Activated CD8-positive, alpha-beta memory T cell treated with anti-CD3 and anti-CD28 coated beads, Interleukin-2, amount 50 U/mL, for 1 hour (primary cell): ENCODE results near the gene FBXL7.

Experiments used
- DNase-seq: peaks from one replicate; pipeline ENCODE4 v3.0.0-alpha.2; 2020; ENCODE audit errors: extremely low read depth

The FBXL7 gene

DNA sequence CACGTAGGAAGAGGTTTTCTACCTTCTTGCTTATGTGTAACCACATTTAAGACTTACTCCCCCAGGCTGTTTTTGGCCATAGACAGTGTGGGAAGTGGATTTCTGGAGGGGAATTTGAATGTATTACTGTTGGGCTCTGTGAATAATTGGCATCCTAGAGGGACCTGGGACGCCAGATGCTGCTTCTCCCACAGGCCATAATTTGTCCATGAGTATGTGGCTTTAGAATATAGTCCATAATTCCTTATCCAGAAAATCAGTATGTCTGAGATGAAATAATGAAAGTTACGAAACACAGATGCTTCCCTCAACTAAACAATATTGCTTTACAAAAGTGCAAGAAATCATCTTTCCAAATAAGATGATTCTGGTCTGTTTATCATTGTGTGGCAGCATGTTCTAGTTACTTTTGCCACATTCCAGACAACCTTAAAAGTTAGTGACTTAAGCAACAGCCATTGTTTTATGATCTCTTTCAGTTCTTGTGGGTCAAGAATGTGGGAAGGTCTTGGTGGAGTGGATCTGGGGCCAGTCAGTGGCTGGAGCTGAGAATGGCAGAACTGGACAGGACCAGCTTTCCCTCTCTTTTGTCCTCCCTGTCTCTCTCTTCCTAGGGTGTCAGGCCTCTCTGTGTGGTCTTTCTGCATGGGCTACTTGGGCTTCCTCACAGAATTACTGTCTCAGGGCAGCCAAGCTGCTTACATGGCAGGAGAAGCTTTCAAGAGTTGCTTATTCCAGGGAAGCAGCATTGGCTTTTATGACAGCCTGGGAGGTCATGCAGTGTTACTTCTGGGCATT, 79.4 kb downstream of the FBXL7 start:
- no peak for DNase-seq

DNA sequence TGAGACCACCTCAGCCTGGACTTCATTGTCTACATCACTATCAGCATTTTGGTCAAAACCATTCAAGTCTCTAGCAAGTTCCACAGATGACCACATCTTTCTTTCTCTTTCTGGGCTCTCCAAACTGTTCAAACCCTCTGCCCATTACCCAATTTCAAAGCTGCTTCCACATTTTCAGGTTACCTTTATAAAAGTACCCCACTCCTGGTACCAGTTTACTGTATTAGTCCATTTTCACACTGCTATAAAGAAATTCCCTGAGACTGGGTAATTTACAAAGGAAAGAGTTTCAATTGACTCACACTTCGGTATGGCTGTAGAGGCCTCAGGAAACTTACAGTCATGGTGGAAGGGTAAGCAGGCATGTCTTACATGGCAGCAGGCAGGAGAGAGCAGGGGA, 84.5 kb downstream of the FBXL7 start:
- DNase-seq = no peak

- no peak for DNase-seq
Measured at GRCh38 chr5:15585128-15585527, 85.1 kb downstream of the FBXL7 start.

- no peak for DNase-seq
Measured at GRCh38 chr5:15585841-15586591, 86.0 kb downstream of the FBXL7 start.

GRCh38 chr5:15587916-15588315, 87.9 kb downstream of the FBXL7 start:
- no peak for DNase-seq

DNA sequence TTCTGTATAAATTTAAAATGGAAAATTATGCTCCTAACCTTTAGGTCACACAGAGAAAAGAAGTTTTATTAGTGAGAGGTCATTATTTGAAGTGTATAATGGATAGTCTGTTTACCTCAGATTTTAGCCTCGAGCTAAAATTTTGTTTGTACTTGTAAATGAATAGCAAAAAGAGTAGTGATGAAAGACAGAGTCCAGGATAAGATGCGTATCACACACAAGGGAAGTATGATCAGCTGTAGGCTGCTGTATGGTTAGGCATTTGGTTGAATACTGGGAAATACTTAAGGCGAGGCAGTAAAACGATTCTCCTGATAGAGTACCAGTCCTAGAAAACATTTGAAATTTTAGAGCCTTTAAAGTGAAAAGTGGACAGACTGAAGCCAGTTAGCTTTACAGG, 92.7 kb downstream of the FBXL7 start:
- DNase-seq = no peak

GRCh38 chr5:15594977-15595568, 95.1 kb downstream of the FBXL7 start:
- DNase-seq = no peak

DNA sequence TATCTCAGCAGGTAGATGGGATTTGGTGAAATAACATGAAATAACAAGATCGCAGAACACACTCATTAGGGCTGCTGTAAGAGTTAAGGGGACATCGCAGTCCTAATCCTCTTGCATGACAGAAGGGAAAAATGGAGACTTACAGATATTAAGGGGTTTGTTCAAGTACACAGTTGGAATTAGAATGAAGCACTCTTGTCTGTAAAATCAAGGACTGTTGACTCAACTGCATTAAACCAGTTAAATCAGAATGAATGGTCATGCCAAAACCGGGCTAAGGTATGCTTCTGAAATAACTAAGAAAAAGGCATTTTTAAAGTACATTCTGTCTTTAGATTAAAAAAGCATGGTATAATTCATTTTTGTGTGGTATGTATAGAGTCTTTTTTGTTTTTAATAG, 95.9 kb downstream of the FBXL7 start:
- no peak for DNase-seq

- no peak for DNase-seq
Measured at GRCh38 chr5:15596936-15597335, 97.0 kb downstream of the FBXL7 start.

GRCh38 chr5:15597804-15598203, 97.8 kb downstream of the FBXL7 start:
- DNase-seq = no peak

GRCh38 chr5:15598294-15598902, 98.4 kb downstream of the FBXL7 start:
- no peak for DNase-seq

GRCh38 chr5:15600035-15600434, 100.1 kb downstream of the FBXL7 start:
- DNase-seq = no peak

DNA sequence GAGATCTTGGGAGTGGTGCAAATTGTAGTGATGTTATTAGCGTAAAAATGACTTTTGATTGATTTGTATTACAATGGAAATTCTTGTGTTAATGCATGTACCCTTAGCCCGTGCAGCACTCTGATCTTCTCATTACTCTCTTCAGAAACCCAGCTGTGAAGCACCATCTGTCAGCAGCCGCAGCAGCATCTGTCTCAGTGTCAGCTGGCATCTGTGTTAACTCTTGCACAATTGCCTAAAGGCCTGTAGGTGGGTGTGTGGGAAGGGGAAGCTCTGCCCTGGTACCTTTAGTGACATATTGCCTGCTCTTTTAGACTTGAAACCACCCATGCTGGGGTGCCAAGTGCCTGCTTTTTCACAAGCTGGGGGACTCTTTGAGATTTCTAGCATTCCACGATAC, 101.3 kb downstream of the FBXL7 start:
- no peak for DNase-seq

GRCh38 chr5:15601853-15602252, 101.9 kb downstream of the FBXL7 start:
- no peak for DNase-seq

DNA sequence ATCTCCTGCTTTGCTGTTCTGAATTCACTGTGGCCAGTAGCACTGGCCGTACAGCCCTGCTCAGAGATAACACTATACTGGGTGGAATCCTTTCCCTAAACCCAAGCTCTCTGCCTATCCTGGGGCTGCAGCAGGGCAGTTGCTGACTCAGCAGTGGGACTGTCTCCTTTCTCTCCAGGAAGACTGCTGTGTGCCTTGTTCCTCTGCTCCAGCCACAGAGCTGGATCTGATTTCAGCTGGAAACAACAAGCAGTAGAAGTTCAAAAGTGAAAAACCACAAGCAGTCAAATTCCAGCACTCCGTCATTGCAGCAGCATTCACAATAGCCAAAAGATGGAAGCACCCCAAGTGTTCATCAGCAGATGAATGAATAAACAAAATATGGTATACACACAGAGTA, 105.0 kb downstream of the FBXL7 start:
- no peak for DNase-seq

- no peak for DNase-seq
Measured at GRCh38 chr5:15606197-15606596, 106.2 kb downstream of the FBXL7 start.

DNA sequence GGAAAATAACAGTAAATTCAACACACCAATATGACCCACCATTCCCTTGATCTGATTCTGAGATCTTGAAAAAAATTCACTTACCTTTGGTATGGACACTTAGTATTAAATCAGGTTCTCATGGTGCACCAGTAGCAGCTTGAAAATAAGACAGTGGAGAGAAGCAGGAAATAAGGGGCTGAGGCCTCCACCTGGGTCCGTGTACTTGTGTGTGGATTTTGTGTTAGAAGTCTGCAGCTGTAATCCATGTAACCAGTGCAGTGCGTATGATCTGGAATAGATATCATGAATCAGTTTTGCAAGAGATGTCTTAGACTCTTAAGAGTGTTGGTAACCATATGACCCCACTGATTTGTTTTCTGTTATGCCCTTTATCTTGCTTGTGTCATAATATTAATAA, 107.1 kb downstream of the FBXL7 start:
- no peak for DNase-seq

GRCh38 chr5:15609076-15609725, 109.2 kb downstream of the FBXL7 start:
- no peak for DNase-seq

- no peak for DNase-seq
Measured at GRCh38 chr5:15610216-15610615, 110.2 kb downstream of the FBXL7 start.

- no peak for DNase-seq
Measured at GRCh38 chr5:15611008-15611407, 111.0 kb downstream of the FBXL7 start.

DNA sequence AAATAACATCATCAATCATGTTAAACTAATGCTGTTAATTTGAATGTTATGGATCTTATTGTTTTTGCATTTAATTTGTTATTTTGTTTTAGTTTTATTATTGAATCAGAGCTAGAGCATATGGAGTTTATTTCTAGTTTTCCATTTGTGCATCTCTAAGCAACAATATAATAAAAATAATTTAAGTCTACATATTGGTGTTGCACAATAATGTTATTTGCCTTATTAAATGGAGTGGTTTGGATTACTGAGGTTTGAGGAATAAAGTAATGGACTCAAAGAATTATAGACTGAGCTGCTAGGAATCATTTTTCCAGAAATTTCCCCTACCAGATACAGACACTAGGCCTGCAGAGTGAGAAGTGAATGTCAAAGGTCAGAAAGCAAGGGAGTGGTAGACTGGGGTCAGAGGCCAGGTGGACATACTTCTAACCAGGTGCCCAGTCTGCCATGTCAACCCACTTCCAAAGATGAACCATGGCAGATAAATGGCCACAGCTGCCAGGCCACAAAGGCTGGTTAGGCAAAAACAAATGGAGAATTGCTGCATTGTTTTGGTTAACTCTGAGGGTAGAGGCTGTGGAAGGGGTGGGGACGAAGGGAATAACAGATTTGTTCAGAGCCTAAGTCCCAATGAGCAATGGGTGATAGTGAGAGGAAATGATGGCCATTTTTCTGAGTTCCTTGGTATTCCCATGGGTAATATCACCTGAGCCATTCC, 113.1 kb downstream of the FBXL7 start:
- DNase-seq = no peak
